BJ (cell line): ENCODE measurements around the gene ACER1. TPM values are rescaled to one million over a fixed set of nuclear protein-coding genes. Genes with fewer than 3 reads are reported as not detected.

ENCODE experiments used
- CTCF ChIA-PET: fragments of 350-600 bp; formaldehyde crosslinking; extraction: SDS; loops from one replicate; lab custom pipeline; 2021; ENCODE audit warnings: antibody characterized with exemption, inconsistent platforms; lab: Yijun Ruan, JAX
- POLR2A ChIA-PET: fragments of 300-600 bp; sonication (Branson Sonifier 250); formaldehyde crosslinking; extraction: SDS; loops from one replicate; lab custom pipeline; 2021; ENCODE audit warnings: antibody characterized with exemption; lab: Charles Lee
- DNase-seq: peaks from one replicate; pipeline ENCODE4 v3.0.0-alpha.2; 2011; ENCODE audit warnings: low read depth
- H3K27me3 ChIP-seq: 2 replicates; pipeline ENCODE4 v1.6.0; 2011; ENCODE audit warnings: low read length; ENCODE audit not compliant: control insufficient read depth, insufficient read depth
- H3K36me3 ChIP-seq: 2 replicates; pipeline ENCODE4 v1.5.1; 2011; ENCODE audit warnings: low read length; ENCODE audit not compliant: control insufficient read depth, insufficient read depth
- H3K4me3 ChIP-seq: 2 replicates; pipeline ENCODE4 v1.5.1; 2011; ENCODE audit warnings: low read depth, mild to moderate bottlenecking, control low read depth, low read length
- CTCF ChIP-seq: IDR thresholded peaks from 2 replicates; pipeline ENCODE4 v1.5.1; 2011; ENCODE audit warnings: low read depth, mild to moderate bottlenecking, control low read depth, inconsistent platforms, low read length, moderate library complexity; ENCODE audit not compliant: insufficient read depth
- polyA plus RNA-seq: library from polyadenylated mRNA; depleted of rRNA; stranded (reverse); fragments of >200 nt; gene quantifications from 2 replicates; pipeline ENCODE4 v1.2.3, GENCODE V29; 2011

ACER1 gene
- polyA plus RNA-seq, 1 experiment, result 0.10 TPM

GRCh38 chr19:6278051-6278450 is 55.4 kb downstream of the ACER1 start:
- Histone ChIP-seq H3K4me3 (peak overlapping the region; percentile 88), H3K36me3 (no peaks in the 10 kb centered on the region; the same call in 1 of the 2 replicates), H3K27me3 (no peaks in the 10 kb centered on the region)
- TF ChIP-seq CTCF, result no peak
- ChIA-PET POLR2A (no interaction called here), CTCF (interaction anchor here (1.1 to 4.3 kb wide), 3 partner anchors 17 to 59 kb away, joined by 3 to 38 read pairs (median 3); no protein-coding TSS in a partner anchor)
- DNase-seq, result no peak

DNA sequence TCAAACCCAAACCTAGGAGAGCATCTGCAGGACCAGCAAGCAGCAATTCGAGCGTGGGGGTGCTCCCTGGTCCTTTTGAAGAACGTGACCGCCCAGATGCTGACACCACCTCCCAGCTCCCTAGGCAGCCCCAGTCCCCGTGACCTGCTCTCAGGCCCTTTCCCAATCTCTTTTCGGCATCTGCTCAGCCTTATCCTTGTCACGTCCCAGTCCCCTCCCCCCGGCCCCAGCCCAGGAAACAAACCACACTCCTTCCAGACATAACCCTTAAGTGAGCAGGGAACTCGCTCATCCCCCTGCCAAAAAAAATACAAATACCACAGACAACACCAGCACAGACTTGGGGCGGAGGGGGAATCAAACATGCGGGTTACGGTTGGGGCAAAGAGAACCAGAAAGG is 57.0 kb downstream of the ACER1 start:
- DNase-seq, result peak; percentile 75
- no peak for TF ChIP-seq CTCF
- ChIA-PET POLR2A (interaction anchor here (0.6 kb wide), 1 partner anchor 12 kb away, joined by 8 read pairs; no protein-coding TSS in a partner anchor), CTCF (interaction anchor here (0.6 to 4.3 kb wide), 3 partner anchors 16 to 525 kb away, joined by 3 to 38 read pairs (median 5); no protein-coding TSS in a partner anchor)
- no peak overlapping the region for H3K4me3 ChIP-seq
- H3K36me3 ChIP-seq, result no peaks in the 10 kb centered on the region; the same call in 1 of the 2 replicates
- H3K27me3 ChIP-seq, result no peaks in the 10 kb centered on the region

- Histone ChIP-seq H3K4me3 (no peak overlapping the region), H3K36me3 (peaks cover 2% of the 10 kb centered on the region; the same call in 1 of the 2 replicates), H3K27me3 (no peaks in the 10 kb centered on the region)
- ChIA-PET CTCF (interaction anchor here (1.4 to 4.3 kb wide), 2 partner anchors 56 to 57 kb away, joined by 5 to 38 read pairs; no protein-coding TSS in a partner anchor), POLR2A (no interaction called here)
- no peak for TF ChIP-seq CTCF
- DNase-seq, result no peak
Observed at GRCh38 chr19:6275170-6275744, 58.2 kb downstream of the ACER1 start.

DNA sequence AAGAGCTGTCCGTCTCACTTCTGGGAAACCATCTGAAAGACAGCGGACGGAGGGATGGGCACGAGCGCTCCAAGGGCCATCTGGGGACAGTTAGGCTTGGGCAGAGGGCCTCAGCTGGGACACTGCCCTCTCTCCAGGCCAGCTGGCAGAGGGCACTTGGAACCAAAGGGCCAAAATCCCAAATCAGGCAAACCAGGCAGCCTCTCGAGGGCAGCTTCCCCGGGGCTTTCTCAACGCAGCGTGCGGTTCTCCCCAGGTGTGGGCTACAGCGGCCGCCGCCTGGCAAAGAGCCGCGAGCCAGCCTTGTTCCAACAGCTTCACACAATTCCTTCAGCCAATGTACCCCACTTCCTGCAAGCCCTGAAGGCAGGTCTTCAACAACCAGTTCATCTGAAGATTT is 58.7 kb downstream of the ACER1 start:
- no peak overlapping the region for H3K4me3 ChIP-seq
- ChIA-PET CTCF (interaction anchor here (1.4 kb wide), 1 partner anchor 56 kb away, joined by 5 read pairs; no protein-coding TSS in a partner anchor), POLR2A (no interaction called here)
- peaks cover 6% of the 10 kb centered on the region for H3K36me3 ChIP-seq
- no peak for DNase-seq
- H3K27me3 ChIP-seq, result no peaks in the 10 kb centered on the region
- TF ChIP-seq CTCF, result no peak

GRCh38 chr19:6273701-6274601 is 59.5 kb downstream of the ACER1 start:
- peaks cover 14% of the 10 kb centered on the region for H3K36me3 ChIP-seq
- POLR2A ChIA-PET, result no interaction called here
- no peak for TF ChIP-seq CTCF
- CTCF ChIA-PET, result interaction anchor here (1.4 kb wide), 1 partner anchor 55 kb away, joined by 5 read pairs; no protein-coding TSS in a partner anchor
- no peaks in the 10 kb centered on the region for H3K27me3 ChIP-seq
- peak; percentile 75 for DNase-seq
- peak overlapping the region; percentile 16 for H3K4me3 ChIP-seq
